HG02885 (cell line): ENCODE measurements around the gene JKAMP.
A peak's percentile ranks its signal among the peaks of the same experiment; 100 is the strongest.
"Not testable (repeated sequence)": the region's sequence is repeated elsewhere in the genome, so short reads cannot be mapped to it uniquely, and the experiment has no call there.

Source experiments
- ATAC-seq: cut with Tn5 transposase; IDR thresholded peaks from one replicate; pipeline ENCODE4 v1.9.1; 2021; ENCODE audit warnings: mild to moderate bottlenecking; ENCODE audit not compliant: unreplicated experiment, poor library complexity

Gene JKAMP, protein sequence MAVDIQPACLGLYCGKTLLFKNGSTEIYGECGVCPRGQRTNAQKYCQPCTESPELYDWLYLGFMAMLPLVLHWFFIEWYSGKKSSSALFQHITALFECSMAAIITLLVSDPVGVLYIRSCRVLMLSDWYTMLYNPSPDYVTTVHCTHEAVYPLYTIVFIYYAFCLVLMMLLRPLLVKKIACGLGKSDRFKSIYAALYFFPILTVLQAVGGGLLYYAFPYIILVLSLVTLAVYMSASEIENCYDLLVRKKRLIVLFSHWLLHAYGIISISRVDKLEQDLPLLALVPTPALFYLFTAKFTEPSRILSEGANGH

DNA sequence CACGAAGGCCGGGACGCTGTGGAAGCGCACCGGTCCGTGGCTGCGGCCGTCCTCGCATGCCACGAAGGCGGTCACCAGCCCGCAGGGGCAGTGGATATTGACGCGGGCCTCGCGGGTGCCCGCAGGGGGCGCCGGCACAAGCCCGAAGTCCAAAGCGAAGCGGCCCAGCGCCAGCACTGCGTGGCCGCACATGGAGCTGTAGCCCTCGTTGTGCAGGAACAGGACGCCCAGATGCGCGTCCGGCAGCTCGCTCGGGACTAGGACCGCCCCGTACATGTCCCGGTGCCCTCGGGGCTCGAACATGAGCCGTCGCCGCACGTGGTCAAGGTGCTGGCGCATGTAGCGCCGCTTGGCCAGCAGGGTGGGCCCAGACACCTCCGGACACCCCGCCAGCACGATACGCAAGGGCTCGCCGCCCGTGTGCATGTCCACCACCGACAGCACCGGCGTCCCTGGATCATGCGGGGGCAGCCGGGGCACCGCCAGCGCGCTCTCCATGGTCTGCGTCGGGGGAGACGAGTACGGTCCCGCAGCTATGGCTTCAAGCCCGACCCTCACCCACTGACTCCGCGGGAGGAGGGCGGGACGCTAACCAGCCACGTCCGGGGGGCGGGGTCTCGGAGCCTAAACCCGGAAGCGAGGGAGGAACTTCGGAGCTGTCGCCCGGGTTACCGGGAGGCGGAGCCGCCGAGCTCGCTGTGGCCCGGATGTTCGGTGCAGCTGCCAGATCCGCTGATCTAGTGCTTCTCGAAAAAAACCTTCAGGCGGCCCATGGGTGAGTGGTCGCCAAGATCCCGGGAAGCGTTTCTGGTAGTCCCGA lies at the start of gene JKAMP, which contains the start of gene L3HYPDH:
Gene JKAMP, plus strand, starts transcription at position 699 of the 820 bp plus-strand sequence. Its CDS starts 73 bp downstream, at position 772.
Gene L3HYPDH, minus strand, starts transcription at position 590 of the 820 bp plus-strand sequence. Its CDS starts 92 bp downstream, at position 498.
- peak; percentile 89 for ATAC-seq

DNA sequence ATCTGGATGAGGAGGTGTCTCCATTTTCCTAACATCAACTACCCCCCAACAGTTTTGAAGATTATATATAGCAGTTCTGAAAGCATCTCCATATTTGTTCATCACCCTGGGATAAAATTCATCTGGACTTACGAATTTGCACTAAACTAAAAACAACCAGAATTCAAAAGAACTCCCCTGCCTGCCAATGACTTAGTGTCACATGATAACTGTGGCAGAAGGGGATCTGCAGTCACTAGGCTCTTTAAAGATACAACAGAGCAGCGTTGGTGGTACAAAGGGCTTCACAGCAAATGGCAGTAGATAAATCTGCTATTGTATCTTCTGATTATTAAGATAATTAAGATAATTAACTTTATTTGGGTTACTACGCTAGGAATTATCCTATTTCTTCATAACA lies 49.2 kb upstream of the JKAMP start:
- ATAC-seq: no peak

DNA sequence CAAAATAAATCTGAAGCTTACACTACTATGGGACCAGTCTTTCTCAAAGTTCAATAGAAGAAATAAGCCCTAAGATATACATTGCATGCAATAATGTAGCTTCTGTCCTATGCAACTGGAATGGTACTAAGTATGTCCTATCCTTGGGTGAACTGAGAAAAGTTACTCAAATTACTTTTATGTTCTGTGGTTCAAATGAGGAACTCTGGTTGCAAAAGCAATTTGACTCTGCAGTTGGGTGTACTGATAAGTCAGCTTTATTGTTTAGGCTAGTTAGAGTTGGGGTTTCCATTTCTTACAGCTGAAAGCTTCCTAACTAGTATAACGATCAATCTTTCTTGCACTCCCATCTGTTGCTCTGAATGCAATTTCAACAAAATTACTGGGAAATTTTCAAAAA lies 48.3 kb upstream of the JKAMP start:
- no peak for ATAC-seq

DNA sequence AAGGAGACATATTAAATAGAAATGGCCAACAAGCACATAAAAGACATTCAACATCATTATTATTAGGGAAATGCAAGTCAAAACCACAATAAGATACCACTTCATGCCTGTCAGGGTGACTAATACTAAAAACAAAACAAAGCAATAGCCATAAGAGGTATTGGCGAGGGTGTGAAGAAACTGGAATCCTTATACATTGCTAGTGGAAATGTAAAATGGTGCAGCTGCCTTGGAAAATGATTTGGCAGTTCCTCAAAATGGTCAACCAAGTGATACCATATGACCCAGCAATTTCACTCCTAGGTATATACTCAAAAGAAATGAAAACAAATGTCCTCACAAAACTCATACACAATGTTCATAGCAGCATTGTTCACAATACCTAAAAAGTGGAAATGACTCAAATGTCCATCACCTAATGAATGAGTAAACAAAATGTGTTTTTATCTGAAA lies 46.1 kb upstream of the JKAMP start:
- no peak for ATAC-seq

DNA sequence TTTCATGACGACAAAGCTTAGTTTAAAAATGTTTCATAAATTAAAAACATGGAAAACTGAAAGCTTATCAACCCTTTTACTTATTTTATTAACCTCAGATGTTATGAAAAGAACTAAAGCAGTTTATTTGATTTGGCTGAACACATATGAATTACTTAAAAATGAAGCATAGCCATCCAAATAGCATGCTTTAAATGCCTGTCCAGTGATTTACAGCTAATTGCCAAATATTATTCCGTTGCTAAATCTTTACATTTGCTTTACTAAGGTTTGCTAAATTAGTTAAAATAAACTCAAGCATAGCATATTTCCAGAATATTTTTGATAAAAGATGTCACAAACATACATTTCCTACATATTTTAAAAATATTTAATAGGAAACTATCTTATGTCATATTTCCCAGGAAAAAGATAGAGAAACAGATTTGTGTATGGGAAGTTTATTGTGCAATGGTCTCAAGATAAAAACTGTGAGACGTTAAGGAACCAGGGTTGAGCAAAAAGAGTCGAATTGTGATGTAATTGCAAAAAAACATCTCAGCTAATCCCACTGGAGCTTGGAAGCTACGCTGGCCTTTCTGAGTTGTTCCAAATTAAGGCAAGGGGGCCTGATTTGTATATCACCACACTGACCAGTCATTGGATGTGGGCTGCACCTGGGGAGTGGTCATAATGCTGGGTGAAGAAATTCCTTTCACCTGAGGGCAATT lies 44.9 kb upstream of the JKAMP start:
- no peak for ATAC-seq

DNA sequence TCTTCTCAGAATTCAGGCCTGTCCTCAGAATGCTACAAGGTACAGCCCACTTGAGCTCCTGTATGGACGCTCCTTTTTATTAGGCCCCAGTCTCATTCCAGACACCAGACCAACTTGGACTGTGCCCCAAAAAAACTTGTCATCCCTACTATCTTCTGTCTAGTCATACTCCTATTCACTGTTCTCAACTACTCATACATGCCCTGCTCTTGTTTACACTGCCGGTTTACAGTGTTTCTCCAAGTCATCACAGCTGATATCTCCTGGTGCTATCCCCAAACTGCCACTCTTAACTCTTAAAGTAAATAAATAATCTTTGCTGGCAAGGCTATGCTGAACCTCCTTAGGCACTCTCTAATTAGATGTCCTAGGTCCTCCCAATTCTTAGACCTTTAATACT lies 35.6 kb upstream of the JKAMP start:
- not testable (repeated sequence) for ATAC-seq

DNA sequence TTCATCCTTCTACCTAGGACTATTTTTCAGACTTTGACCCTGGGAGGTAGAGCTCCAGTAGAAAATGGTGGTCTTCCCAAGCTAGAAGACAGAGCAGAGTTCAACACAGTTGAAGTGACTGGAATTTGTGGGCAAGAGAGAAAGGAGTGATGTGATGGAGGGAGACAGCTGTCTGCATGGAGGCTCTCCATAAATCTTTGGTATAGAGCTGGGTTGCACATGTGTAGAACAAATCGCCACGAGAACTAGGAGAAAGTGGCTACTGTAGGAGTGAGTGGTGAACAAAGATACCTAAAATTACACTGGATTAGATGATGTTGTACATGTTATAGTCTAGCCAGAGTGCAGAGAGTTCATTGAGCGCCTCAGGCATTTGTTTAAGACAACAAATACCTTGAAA lies 33.6 kb upstream of the JKAMP start:
- no peak for ATAC-seq

DNA sequence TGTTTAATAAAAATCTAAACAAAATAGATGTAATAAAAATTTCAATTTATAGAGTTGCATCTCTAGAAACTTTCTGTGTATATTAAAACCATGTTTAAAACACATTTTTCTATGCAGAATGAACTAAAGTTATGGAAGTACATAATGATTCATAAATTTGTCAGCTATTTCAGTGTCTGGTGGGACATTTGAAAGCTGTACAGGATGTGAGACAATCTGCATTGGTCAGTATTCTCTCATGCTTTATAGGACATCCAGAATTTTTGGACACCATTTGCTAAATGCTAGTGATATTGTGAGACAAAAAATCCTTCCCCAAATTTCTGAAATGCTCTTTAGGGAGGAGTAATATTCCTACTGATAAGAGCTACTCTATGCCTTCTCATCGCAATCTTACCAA lies 32.5 kb upstream of the JKAMP start:
- ATAC-seq: no peak

DNA sequence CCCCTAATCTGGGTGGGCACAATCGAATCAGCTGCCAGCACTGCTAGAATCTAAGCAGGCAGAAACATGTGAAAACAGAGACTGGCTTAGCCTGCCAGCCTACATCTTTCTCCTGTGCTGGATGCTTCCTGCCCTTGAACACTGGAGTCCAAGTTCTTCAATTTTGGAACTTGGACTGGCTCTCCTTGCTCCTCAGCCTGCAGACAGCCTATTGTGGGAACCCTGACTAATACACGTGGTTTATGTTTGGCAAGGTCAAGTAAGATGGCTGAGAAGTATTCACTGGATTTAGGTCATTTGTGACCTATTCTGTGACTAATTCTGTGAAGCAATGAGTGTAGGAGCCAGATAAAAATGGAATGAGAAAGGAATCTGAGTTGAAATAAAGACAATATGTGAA lies 30.2 kb upstream of the JKAMP start:
- no peak for ATAC-seq

DNA sequence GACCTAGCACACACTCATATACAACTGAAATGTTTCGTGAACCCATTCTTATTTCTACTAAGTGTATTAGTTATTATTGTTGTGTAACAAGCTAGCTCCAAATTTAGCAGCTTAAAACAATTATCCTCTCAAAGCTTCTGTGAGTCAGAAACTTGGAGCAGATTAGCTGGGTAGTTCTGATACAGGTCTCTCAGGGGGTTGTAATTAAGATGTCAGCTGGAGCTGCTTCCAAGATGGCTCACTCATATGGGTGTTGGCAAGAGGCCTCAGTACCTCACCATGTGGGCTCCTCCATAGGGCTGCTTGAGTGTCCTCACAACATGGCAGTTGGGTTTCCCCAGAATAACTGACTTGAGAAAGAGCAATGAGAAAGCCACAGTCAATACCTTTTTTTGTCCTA lies 28.9 kb upstream of the JKAMP start:
- no peak for ATAC-seq

DNA sequence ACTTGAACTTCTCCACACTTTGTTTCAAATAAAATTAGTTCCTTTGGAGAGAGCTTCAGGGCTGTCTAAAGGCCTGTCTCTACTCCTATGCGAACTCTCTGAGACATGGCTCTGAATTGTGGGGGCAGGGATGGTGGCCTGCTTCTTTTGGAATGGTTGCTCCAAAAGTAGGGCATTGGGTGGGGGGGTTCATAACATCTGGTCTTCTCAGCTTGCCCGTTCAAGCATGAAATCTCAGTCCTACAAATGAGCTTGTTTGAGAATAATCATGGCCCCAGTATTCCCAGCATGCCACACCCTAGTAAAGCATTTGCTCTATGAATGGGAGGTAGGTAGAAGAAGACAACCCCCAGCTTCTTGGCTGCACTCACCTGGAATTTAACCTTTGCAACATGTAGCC lies 25.8 kb upstream of the JKAMP start:
- ATAC-seq: no peak

DNA sequence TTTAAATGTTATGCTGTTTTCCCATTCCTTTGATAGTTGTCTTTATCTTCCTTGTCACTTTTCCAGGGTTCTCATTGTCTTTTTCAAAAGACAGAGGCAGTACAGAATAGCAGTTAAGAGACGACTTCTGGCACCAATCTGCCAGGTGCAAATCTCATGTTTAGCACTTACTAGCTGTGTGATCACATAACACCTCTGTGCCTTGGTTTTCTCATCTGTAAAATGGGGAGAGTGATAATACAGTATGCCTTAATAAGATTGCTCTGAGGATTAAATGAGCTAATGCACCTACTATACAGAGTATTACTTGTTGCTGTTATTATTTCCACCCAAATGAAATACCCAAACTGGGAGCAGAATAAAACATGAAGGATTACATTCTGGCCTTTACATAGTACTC lies 23.9 kb upstream of the JKAMP start:
- ATAC-seq: no peak

DNA sequence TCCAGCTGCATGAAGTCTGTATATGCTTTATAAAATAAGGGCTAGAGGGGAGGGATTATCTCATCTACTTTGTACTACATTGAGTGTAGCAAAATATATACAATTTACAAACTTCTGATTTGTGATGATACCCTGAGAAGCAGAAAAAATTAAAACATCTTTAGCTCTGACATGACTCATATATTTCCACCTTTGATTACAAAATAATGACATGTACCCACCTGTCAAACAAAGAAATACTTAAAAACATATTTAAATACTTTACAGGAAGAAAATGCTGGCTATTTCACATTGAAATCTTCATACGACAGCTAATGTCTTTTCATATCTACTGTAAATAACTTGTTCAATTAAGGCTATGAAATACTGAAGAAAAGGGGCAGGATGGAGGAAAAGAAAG lies 22.4 kb upstream of the JKAMP start:
- no peak for ATAC-seq

DNA sequence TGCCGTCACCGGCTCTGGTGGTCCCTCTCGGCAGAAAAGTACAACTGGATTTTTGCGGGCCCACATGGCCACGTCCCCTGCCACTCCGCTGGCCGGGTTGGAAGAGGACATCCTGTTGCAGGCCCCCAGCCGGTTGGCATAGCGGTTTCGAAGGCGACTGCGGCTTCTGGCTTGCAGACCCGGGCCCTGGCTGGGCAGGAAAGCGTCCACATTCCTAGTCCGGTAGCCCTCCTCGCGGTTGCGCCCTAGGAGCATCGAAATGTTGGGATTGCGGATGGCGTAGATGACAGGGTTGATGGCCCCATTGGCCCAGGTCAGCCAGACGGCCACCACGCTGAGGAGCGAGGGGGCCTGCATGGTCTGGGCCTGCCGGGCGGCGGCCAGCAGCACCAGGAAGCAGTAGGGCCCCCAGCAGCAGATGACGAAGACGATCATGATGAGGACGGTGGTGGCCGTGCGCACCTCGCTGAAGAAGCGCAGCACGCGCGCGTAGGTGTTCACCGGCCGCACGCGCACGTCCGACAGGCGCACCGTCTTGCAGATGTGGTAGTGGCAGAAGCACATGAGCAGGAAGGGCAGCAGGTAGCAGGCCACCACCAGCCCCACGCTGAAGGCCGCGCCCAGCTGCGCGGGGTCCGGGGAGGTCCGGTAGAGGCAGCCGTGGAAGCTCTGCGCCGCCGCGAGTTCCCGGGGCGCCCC lies 20.4 kb upstream of the JKAMP start:
- ATAC-seq: no peak

DNA sequence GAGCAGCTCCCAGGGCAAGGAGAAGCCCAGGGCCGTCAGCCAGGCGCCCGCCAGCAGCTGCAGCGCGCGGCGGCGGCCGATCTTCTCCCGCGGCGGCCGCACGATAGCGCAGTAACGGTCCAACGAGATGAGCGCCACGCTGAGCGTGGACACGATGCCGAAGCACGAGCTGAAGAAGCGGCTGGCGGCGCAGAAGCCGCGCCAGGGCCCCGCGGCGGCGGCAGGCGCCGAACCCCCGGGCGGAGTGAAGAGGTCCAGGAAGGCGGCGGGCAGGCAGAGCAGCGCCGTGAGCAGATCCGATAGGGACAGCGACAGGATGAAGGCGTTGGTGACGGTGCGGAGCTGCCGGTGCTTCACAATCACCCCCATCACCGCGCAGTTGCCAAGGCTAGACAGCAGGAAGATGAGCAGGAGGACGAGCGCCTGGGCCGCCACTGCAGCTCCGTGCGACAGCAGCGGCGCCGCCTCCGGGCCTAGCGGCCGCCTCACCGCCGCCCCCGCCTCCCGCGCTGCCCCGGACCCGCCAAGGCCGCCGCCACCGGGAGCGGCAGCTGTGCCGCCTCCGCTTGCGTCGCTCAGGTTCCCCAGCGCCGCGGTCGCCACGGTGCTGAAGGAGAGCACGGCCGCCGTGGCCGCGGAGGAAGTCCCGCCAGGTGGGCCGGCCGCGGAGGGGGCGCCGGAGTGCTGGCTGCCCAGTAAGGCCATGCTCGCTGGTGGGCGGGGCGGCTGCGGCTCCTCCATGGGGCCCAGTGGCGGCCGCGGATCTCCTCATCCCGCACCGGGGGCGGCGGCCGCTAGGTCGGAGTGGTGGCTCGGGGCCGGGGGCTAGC lies 19.6 kb upstream of the JKAMP start:
- ATAC-seq: peak; percentile 76

DNA sequence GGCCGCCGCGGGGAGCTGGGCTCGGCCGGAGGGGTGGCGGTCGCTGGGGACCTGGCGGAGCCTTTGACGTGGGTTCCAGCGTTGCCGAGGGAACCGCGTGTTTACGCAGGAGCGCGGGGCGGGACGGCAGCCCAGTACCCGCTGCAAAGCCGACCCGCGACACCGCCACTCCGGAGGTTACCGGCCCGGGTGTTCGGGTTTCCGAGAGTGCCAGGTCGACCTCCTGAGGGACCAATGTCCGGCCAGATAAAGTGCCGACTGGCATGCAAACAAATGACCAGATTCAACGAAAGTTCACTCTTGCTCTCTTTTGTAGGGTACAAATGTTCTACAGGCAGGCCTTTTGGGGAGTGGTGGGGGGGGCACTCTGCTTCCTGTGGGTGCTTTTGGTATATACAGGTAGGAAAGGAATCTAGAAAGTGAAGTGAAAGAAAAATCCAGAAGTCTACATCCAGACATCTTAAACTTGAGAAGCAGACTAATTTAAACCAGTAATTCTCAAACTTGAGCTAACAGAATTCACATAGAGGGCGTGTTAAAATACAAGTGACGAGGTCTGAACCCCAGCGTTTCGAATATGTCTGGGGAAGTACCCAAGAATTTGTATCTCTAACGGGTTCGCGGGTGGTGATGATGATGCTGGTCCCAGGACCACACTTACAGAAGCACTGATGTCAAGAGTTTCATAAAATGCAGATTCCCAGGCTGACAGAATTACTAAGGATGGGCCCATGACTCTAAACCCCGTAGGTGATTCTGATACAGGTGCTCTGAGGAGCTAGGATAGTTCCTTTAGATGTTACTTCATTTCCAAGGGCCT lies 18.8 kb upstream of the JKAMP start, which contains the start of gene GPR135:
Gene GPR135, minus strand, starts transcription at position 65 of the 820 bp plus-strand sequence. CDS start 154 bp downstream, outside the sequence.
- ATAC-seq: peak; percentile 39

DNA sequence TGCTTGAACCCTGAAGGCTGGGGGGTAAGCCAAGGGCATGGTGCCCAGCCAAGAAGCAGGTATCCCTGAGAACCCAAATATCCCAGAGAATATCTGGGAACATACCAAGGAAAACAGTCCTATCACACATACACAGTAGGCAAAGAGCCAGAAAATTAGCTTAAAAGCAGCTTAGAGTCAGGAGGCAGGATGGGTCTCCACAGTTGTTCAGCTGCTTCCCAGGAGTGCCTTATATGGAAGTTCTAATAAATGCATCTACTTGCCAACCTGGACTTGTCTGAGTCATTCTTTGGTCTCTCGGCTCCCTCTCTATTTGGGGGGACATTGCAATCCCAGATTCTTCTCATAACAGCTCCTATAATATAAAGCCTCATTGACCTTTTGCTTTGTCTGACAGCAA lies 10.1 kb upstream of the JKAMP start:
- no peak for ATAC-seq

DNA sequence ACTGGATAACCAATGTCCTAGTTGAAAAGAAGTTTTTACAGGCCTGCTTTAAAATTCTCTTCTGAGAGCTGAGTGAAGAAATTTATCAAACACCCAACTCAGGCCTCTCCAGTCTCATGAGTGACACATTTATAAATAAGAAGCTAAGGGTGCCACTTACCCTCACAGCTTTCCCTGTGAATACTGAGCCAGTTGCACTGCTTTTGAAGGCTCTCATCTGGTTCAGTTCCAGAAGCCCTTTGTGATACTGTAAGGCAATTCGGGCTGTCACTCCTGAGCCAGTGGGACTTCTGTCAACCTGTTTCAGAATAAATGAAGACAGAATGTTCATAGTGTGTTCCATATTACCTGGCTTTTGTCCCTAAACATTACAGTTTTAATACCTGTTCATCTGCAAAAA lies 8.6 kb upstream of the JKAMP start:
- no peak for ATAC-seq
